GM19324 (cell line): ENCODE results near the gene PARP3.
"Not testable (repeated sequence)": the region's sequence is repeated elsewhere in the genome, so short reads cannot be mapped to it uniquely, and the experiment has no call there.

Experiments used
- ATAC-seq: cut with Tn5 transposase; IDR thresholded peaks from one replicate; pipeline ENCODE4 v1.9.1; 2021; ENCODE audit warnings: mild to moderate bottlenecking, moderate library complexity; ENCODE audit not compliant: unreplicated experiment, low FRiP score

PARP3 gene

DNA sequence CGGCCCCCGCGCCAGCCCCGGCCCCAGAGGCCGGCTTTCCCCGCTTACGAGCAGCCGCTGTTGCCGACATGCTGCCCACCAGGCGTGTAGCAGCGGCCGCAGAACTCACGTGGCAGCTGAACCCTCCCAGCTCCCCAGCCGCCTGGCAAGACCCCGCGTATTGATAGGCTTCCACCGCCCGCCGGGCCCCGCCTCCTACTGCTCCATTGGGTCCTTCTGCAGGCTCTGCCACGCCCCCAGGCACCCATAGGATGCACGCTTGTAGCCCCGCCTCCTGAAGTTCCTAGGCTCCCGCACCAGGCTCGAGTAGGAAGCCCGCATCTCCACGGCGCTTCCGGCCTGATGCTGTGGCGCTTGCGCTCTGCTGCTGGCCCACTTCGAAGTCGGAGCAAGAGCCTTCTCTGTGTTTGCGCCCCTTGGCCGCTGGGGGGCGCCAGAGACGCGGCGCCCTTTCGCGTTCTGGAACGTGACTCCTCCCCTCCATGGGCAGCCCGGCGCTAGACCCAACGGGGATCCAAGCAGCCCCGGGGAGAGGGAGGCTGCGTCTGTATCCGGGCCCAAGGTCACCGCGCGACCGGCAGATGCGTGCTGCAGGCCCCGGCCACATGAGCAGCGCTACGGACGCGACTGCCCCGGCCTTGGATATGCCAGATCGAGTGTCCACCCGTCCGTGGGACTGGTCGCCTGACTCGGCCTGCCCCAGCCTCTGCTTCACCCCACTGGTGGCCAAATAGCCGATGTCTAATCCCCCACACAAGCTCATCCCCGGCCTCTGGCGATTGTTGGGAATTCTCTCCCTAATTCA, at the start of gene PARP3, which contains the start of gene RRP9:
Gene PARP3 (plus strand): TSS at position 566 of the 805 bp plus-strand sequence. CDS start 993 bp downstream, outside the sequence.
Gene RRP9 (minus strand): TSS at position 107 of the 805 bp plus-strand sequence. CDS start 37 bp downstream, at position 70.
- ATAC-seq: peak; percentile 88

- no peak for ATAC-seq
Observed at GRCh38 chr3:51894391-51894790, 47.8 kb upstream of the PARP3 start.

DNA sequence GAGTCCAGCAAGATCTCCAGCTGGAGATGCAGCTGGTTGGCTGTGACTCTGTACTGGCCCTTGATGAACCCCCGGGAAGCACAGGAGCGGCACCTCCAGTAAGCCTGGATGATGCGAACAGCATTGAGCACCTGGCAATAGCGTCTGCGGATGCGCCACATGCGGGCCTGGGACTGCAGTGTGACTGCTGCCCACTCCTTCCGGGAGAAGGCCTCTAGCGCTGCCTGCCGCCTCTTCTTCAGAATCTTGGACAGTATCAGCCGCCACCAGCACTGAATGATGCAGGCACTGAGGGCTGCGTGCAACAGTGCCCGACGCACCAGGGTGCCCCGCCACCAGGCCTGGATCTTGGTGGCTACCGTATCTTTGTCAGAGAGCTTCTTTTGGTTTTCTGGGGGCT, 47.2 kb upstream of the PARP3 start:
- no peak for ATAC-seq

DNA sequence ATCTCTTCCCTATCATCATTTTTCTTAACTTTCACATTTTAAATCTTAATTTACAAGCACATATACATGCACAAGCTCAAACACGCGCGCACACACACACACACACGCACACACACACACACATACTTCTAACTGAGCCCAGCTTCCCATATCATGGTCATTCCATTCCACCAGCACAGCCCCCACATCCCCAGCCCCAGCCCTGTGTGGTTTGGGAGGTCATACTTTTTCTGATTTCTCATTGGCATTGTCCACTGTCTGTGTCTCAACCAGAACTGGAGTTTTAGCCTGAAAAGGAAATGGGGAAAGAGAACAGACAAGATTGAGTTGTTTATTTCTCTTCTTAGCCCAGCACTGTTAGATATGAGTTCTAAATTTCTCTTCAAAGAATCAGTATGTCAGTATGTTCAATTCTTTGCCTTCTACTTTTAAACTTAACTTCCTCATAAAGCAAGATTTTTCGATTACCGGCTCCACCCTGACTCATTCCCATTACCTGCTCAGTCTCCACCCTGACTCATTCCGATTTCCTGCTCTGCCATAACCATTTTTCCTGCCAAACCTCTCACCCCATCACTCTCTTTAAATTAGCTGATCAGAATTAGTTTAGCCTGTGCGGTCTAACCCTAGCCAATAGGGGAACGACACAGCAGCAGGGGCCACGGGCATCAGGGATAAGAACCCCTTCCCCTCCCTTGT, 45.4 kb upstream of the PARP3 start:
- no peak for ATAC-seq

DNA sequence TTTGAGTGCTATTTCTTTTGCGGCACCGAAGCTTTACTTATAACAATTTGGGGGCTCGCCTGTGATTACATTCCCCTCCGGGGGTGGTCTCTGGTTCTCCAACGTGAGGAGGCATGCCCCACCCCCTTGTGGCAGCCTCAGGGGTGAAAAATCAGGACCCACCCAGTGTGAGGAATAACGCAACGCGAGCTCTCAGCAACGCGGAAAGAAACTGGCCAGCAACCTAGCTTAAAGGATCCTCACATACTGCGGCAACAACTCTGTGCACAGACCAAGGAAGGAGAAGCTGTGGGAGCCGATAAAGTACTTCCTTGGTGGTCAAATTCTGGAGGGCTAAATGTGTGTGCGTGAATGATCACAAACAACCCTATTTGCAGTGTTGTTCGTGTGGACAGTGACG, 44.8 kb upstream of the PARP3 start:
- ATAC-seq: no peak

- not testable (repeated sequence) for ATAC-seq
Observed at GRCh38 chr3:51900043-51900442, 42.1 kb upstream of the PARP3 start.

DNA sequence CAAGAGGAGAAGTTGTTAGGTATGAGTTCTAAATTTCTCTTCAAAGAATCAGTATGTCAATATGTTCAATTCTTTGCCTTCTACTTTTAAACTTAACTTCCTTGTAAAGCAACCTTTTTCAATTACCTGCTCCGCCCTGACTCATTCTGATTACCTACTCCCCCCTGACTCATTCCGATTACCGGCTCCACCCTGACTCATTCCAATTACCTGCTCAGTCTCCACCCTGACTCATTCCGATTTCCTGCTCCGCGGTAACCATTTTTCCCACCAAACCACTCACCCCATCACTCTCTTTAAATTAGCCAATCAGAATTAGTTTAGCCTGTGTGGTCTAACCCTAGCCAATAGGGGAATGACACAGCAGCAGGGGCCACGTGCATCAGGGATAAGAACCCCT, 39.8 kb upstream of the PARP3 start:
- ATAC-seq: not testable (repeated sequence)

DNA sequence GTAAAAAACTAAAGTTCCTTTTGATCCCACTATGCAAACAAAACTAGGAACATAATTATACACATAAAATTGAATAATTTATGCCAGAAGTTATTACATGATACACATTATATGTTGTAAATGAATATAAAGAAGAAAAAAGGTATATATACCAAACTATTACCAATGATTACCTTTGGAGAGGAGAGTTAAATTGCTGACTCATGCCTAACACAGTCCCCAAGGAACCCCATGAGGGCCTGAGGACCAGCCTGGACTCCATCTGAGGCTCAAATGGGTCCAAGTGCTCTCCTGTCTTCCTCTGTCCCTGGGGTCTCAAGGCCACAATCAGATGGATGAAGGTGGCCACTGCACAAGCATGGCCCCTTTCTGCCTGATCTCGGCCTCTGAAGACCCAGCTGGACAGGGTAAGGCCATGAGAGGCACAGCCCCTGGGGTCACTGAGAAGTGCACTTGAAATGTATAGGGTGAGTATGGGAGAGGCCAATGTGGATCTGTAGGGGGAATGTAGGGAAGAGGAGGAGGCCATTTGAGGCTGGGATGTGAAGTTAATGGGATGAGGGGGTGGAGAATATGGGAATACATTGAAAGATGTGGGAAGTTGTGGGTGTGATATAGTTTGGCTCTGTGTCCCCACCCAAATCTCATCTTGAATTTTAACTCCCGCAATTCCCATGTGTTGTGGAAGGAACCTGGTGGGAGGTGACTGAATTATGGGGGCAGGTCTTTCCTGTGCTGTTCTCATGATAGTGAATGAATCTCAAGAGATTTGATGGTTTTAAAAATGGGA, 37.9 kb upstream of the PARP3 start:
- ATAC-seq: no peak

DNA sequence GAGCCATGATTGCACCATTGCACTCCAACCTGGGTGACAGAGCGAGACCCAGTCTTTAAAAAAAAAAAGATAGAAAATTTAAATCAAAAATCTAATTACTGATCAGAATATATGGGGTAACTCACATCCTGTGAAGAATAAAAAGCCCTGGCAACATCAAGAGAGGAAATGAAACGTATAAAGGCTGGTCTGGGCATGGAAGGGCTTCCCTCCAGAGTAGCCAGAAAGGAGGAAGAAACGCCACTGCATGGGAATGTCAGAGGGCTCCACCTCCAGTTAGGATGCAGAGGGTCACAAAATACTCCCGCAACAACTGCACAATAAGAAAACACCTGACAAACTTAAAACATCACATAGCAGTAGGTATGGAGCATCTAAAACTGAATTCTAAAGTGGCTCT, 34.1 kb upstream of the PARP3 start:
- ATAC-seq: no peak

- no peak for ATAC-seq
Observed at GRCh38 chr3:51916418-51916817, 25.7 kb upstream of the PARP3 start.

GRCh38 chr3:51921081-51921578, 21.0 kb upstream of the PARP3 start:
- no peak for ATAC-seq

DNA sequence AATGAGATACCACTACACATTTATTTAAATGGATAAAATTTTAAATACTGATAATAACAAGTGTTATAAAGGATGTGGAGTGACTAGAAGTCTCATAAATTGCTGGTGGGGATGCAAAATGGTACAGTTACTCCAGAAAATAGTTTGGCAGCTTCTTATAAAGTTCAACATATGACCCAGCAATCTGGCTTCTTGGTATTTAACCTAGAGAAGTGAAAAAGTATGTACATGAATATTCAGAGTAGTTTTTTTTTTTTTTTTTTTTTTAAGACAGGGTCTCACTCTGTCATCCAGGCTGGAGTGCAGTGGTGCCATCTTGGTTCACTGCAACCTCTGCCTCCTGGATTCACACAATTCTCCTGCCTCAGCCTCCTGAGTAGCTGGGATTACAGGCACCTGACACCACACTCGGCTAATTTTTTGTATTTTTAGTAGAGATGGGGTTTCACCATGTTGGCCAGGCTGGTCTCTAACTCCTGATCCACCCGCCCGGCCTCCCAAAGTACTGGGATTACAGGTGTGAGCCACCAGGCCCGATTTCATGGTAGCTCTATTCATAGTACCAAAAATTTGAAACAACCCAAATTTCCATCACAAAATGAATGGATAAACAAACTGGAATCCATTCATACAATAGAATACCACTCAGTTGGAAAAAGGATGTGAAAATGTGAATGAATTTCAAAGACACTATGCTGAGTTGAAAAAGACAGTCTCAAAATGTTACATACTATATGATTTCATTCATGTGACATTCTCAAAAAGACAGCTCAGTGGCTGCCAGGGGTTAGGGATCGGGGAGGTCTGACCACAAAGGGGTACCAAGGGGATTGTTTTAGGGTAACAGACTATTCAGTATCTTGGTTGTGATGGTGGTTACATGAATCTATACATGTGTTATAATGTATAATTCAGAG, 14.8 kb upstream of the PARP3 start:
- no peak for ATAC-seq

DNA sequence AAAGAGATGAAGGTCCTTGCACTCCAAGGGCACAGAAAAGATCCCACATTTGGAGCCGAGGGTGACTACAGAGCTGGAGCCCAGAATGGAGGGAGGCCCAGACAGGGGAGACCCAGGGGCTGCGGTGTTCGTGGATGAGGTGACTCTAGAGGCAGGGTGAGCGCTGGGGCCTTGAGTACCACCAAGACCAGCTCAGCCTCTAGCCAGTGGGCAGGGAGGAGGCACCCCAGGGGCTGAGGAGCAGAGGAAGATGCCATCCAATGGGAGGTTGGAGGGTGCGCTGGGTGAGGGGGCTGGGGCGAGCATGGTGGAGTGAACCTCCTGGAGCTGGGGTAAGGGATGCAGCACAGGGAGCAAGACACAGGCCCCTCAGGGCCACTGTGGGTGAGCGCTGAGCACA, 13.7 kb upstream of the PARP3 start:
- ATAC-seq: no peak

GRCh38 chr3:51928981-51929380, 13.2 kb upstream of the PARP3 start:
- not testable (repeated sequence) for ATAC-seq

DNA sequence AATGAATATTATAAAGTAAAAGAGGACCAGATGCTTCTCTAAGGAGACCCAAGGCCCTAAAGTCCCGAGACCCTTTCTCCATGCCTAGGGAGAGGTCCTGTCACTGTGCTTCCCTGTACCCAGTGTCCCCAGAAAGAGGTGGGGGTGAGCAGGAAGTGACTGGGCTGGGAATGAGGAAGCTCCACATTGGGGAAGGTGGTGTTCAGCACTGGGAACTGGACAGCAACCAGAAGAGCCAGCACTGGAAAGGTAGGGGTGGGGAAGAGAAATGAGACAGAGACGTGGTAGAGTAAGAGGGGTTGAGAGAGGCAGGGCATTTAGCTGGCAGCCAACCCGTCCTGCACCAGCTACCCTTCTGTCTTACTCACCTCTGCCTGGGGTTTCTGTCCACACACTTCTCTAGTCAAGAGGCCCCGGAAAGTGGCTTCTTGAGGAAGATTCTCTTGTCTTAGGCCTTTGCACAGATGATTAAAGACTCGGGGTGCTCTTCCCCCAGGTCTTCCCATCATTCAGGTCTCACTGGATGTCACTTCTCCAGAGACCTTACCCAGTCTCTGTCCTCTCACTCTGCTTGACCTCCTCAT, 12.7 kb upstream of the PARP3 start:
- ATAC-seq: no peak

DNA sequence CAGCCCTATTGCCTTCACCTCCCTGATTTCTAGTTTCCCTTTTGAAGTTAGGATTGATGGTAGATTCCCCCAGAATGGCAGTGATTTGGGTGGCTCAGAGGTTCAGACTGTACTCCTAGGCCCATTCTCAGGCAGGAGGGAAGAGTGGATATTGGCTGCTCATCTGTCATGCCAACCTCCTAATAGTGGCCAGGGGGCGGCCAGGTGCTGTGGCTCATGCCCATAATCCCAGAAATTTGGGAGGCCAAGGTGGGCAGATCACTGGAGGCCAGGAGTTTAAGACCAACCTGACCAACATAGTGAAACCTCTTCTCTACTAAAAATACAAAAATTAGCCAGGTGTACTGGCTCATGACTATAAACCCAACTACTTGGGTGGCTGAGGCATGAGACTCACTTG, 11.7 kb upstream of the PARP3 start:
- no peak for ATAC-seq

GRCh38 chr3:51931756-51932155, 10.4 kb upstream of the PARP3 start:
- ATAC-seq: no peak

DNA sequence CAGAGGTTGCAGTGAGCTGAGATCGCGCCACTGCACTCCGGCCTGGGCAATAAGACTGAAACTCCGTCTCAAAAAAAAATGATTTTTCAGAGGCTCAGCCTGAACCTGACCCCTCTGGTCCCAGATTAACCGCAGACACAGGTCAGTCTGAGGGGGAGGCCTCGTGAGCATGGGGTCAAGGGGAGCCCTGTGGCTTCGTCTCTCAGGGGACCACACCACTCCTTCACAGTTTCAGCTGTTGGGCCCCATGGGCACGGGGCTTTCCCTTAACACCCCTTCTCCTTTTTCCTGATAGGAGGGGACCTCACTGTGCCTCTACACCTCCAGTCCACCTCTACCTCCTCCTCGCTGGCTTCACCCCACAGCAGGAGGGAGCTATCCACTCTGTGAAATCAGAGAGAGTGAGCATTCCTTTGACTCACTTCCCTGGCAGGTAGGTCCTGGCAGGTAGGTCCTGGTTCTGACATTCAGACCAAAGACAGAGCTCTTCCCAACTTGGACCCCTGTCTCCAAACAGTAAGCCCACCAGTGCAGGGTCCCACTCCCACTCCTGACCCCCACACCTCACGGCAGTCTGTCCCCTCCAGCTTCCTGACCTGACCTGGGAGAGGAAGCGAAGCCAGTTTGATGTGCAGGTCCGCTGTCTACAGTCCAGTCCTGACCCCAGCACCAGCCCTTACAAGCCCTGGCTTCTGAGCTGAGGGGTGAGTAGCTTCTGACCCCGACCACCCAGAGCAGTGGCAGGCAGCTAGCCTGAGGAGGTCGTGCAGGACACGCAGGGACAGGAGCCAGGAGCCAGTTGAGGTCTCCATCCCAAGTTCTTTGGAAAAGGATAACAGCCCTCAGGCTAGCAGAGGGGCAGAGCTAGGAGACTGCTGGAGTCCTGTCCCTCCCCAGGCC, 9.4 kb upstream of the PARP3 start:
- ATAC-seq: no peak
